ENCODE measurements around the gene STAMBPL1.

DNA sequence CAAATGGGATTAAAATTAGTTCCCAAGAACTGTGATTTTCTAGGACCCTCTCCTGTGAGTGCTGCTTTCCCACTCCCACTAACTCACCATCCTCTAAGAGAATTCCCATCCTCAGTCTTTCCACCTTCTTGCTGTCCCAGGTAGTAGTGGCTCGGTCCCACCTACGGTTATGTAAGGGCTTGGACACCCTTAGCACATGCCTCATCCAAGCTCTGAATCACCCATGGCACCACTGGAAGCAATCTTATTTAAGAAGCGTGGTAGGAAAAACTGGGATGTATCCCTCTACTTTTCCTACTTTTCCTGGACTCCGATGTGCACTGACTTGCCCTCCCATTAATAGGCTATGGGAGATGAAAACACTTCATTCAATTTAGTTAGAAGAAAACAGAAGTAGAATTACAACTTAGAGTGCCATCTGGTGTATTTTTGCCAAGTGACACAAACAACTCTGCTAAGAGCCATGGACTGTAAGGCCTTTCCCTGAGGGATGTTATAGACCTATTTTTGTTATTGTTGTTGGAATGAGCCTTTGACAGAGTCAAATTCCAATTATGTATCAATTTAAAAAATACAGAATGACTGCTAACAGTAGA, 14.7 kb upstream of the STAMBPL1 start:
- TF ChIP-seq EZH2 (IDR thresholded peaks at IDR 0.05) = no peak
- no peak for TF ChIP-seq POLR2AphosphoS5 (IDR thresholded peaks at IDR 0.05; ENCODE audit: borderline replicate concordance, low read depth, low read length)
- no peak for TF ChIP-seq FOXP2 (optimal IDR thresholded peaks at IDR 0.05; ENCODE audit: control extremely low read depth, extremely low read length, insufficient read depth)

All from SK-N-MC (cell line).